Measurements from ENCODE around the gene CDC7. TPM values are rescaled to one million over a fixed set of nuclear protein-coding genes. Genes with fewer than 3 reads are reported as not detected.

Gene CDC7
- total RNA-seq, 2 donors from 2014 or later: 0.66 to 0.78 TPM

GRCh38 chr1:91501971-91502671, 1.5 kb downstream of the CDC7 start:
- DNase-seq (no peak), ATAC-seq (no peak)
- intact Hi-C loops (cut with DNase I): no loop called here
- Histone ChIP-seq H3K4me3 (no peak overlapping the region), H3K27me3 (no peaks in the 10 kb centered on the region), H3K9me3 (no peaks in the 10 kb centered on the region), H3K4me1 (peaks cover 14% of the 10 kb centered on the region), H3K27ac (peak overlapping the region in 2 of 4 donors; percentile 76 to 79), H3K36me3 (replicated peaks in 1 of 2; ENCODE audit: insufficient read depth in 1 of 2, low read depth in 2 of 2) (no peaks in the 10 kb centered on the region)
- 29 to 30% methylated on average over 5 of the region's 5 CpGs for WGBS, 2 donors
- no peak for TF ChIP-seq CTCF (IDR thresholded peaks at IDR 0.05)
- TF ChIP-seq POLR2A (IDR thresholded peaks at IDR 0.05): no peak

GRCh38 chr1:91502672-91503184, 2.1 kb downstream of the CDC7 start:
- no peaks in the 10 kb centered on the region for H3K27me3 ChIP-seq
- WGBS, 2 donors: 69 to 92% methylated on average over 2 of the region's 2 CpGs
- ATAC-seq (no peak), DNase-seq (no peak)
- no peaks in the 10 kb centered on the region for H3K9me3 ChIP-seq
- H3K4me1 ChIP-seq: peaks cover 14% of the 10 kb centered on the region
- H3K27ac ChIP-seq: no peak overlapping the region
- no peak overlapping the region for H3K4me3 ChIP-seq
- H3K36me3 ChIP-seq (replicated peaks in 1 of 2; ENCODE audit: insufficient read depth in 1 of 2, low read depth in 2 of 2): no peaks in the 10 kb centered on the region
- intact Hi-C loops (cut with DNase I): no loop called here
- TF ChIP-seq POLR2A (IDR thresholded peaks at IDR 0.05) (no peak), CTCF (IDR thresholded peaks at IDR 0.05) (no peak)

GRCh38 chr1:91503332-91503900, 2.8 kb downstream of the CDC7 start:
- no peak for DNase-seq
- intact Hi-C loops (cut with DNase I): no loop called here
- no peak for ATAC-seq
- no peaks in the 10 kb centered on the region for H3K36me3 ChIP-seq (replicated peaks in 1 of 2; ENCODE audit: insufficient read depth in 1 of 2, low read depth in 2 of 2)
- H3K27ac ChIP-seq: no peak overlapping the region
- TF ChIP-seq CTCF (IDR thresholded peaks at IDR 0.05) (no peak), POLR2A (IDR thresholded peaks at IDR 0.05) (no peak)
- H3K27me3 ChIP-seq: no peaks in the 10 kb centered on the region
- no peak overlapping the region for H3K4me3 ChIP-seq
- H3K9me3 ChIP-seq: no peaks in the 10 kb centered on the region
- peaks cover 14% of the 10 kb centered on the region for H3K4me1 ChIP-seq

GRCh38 chr1:91503975-91504530, 3.4 kb downstream of the CDC7 start:
- H3K4me1 ChIP-seq: peaks cover 14% of the 10 kb centered on the region
- 96 to 100% methylated on average over 1 of the region's 1 CpG for WGBS, 2 donors
- H3K36me3 ChIP-seq (replicated peaks in 1 of 2; ENCODE audit: insufficient read depth in 1 of 2, low read depth in 2 of 2): no peaks in the 10 kb centered on the region
- ATAC-seq: no peak
- TF ChIP-seq CTCF (IDR thresholded peaks at IDR 0.05): no peak
- no peak for DNase-seq
- H3K4me3 ChIP-seq: no peak overlapping the region
- intact Hi-C loops (cut with DNase I): no loop called here
- no peaks in the 10 kb centered on the region for H3K27me3 ChIP-seq
- no peak overlapping the region for H3K27ac ChIP-seq
- H3K9me3 ChIP-seq: no peaks in the 10 kb centered on the region
